Skeletal muscle cell (primary cell): ENCODE data around the gene ARHGEF3.
"Not testable (repeated sequence)": the region's sequence is repeated elsewhere in the genome, so short reads cannot be mapped to it uniquely, and the experiment has no call there.

Experiments used
- DNase-seq: peaks from one replicate; pipeline ENCODE4 v3.0.0-alpha.2; 2010; ENCODE audit warnings: low read depth
- H3K4me3 ChIP-seq: 2 replicates; pipeline ENCODE4 v1.5.1; 2011; ENCODE audit warnings: low read depth, mild to moderate bottlenecking, control low read depth, low read length, moderate library complexity

ARHGEF3 gene

GRCh38 chr3:56694867-56695683, 106.7 kb downstream of the ARHGEF3 start:
- no peak for DNase-seq
- H3K4me3 ChIP-seq = no peak overlapping the region

- no peak overlapping the region for H3K4me3 ChIP-seq
- DNase-seq = no peak
Measured at GRCh38 chr3:56693750-56694149, 108.0 kb downstream of the ARHGEF3 start.

GRCh38 chr3:56692520-56693433, 109.0 kb downstream of the ARHGEF3 start:
- H3K4me3 ChIP-seq, DNase-seq: not testable (repeated sequence)

GRCh38 chr3:56692001-56692365, 109.8 kb downstream of the ARHGEF3 start:
- DNase-seq, H3K4me3 ChIP-seq: not testable (repeated sequence)

GRCh38 chr3:56691165-56692000, 110.4 kb downstream of the ARHGEF3 start:
- no peak overlapping the region for H3K4me3 ChIP-seq
- no peak for DNase-seq

GRCh38 chr3:56689303-56689702, 112.4 kb downstream of the ARHGEF3 start:
- H3K4me3 ChIP-seq = no peak overlapping the region
- no peak for DNase-seq

GRCh38 chr3:56688191-56688590, 113.6 kb downstream of the ARHGEF3 start:
- DNase-seq = no peak
- H3K4me3 ChIP-seq = no peak overlapping the region

- no peak overlapping the region for H3K4me3 ChIP-seq
- no peak for DNase-seq
Measured at GRCh38 chr3:56684029-56684428, 117.7 kb downstream of the ARHGEF3 start.

- peak; percentile 27 for DNase-seq
- H3K4me3 ChIP-seq = peak within 1 kb of the TSS; percentile 74
Measured at GRCh38 chr3:56683122-56683817, 118.5 kb downstream of the ARHGEF3 start, which contains the start of gene TASOR. Gene TASOR, minus strand, starts transcription at chr3:56683265. Its CDS starts 259 bp downstream, at chr3:56683006.

GRCh38 chr3:56682462-56683121, 119.2 kb downstream of the ARHGEF3 start:
- DNase-seq = peak; percentile 17
- peak overlapping the region; percentile 74 for H3K4me3 ChIP-seq

- H3K4me3 ChIP-seq = peak overlapping the region; percentile 74
- no peak for DNase-seq
Measured at GRCh38 chr3:56681984-56682461, 119.7 kb downstream of the ARHGEF3 start.

- no peak for DNase-seq
Measured at GRCh38 chr3:56680054-56680580, 121.6 kb downstream of the ARHGEF3 start.

More at GRCh38 chr3:56680054-56680580, 121.6 kb downstream of the ARHGEF3 start:
- H3K4me3 ChIP-seq = no peak overlapping the region
